ENCODE data around the gene ESF1.

DNA sequence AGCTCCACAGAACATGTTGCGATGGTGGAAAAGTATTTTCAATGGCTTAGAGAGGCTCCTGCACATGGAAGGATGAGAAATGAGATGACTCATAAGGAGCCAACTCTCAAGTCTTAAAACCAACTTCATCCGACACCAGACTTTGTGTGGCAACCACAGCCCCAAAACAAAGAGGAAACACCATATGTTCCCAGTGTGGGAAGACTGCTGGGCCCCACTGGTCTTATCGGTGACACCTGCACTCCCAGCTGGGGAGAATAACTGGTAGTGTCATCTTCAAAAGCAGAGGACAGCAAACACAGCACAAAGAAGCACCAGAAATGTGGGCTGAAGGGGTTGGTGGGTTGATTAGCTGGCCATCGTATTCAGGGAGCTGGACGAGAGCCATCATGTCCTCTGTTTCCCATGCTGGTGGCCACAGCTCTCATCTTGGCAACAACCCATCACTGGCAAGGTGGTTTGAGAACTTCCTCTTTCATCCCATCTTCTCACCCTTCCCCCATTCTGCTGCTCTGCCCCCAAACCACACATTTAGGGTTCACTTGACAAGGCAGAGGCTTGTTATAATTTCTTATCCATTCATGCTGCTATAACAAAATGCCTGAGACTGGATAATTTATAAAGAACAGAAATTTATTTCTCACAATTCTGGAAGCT, 100.0 kb downstream of the ESF1 start:
- TF ChIP-seq, protein P1, sequence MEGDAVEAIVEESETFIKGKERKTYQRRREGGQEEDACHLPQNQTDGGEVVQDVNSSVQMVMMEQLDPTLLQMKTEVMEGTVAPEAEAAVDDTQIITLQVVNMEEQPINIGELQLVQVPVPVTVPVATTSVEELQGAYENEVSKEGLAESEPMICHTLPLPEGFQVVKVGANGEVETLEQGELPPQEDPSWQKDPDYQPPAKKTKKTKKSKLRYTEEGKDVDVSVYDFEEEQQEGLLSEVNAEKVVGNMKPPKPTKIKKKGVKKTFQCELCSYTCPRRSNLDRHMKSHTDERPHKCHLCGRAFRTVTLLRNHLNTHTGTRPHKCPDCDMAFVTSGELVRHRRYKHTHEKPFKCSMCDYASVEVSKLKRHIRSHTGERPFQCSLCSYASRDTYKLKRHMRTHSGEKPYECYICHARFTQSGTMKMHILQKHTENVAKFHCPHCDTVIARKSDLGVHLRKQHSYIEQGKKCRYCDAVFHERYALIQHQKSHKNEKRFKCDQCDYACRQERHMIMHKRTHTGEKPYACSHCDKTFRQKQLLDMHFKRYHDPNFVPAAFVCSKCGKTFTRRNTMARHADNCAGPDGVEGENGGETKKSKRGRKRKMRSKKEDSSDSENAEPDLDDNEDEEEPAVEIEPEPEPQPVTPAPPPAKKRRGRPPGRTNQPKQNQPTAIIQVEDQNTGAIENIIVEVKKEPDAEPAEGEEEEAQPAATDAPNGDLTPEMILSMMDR (IDR thresholded peaks at IDR 0.05; ENCODE audit: insufficient read depth, low read length), result no peak
- TF ChIP-seq POLR2AphosphoS5 (IDR thresholded peaks at IDR 0.05; ENCODE audit: low read depth) (peak; percentile 96), GABPA (IDR thresholded peaks at IDR 0.05; ENCODE audit: low read depth) (no peak), SPI1 (IDR thresholded peaks at IDR 0.05; ENCODE audit: borderline replicate concordance, low read depth) (no peak)
- TF ChIP-seq, protein P2, sequence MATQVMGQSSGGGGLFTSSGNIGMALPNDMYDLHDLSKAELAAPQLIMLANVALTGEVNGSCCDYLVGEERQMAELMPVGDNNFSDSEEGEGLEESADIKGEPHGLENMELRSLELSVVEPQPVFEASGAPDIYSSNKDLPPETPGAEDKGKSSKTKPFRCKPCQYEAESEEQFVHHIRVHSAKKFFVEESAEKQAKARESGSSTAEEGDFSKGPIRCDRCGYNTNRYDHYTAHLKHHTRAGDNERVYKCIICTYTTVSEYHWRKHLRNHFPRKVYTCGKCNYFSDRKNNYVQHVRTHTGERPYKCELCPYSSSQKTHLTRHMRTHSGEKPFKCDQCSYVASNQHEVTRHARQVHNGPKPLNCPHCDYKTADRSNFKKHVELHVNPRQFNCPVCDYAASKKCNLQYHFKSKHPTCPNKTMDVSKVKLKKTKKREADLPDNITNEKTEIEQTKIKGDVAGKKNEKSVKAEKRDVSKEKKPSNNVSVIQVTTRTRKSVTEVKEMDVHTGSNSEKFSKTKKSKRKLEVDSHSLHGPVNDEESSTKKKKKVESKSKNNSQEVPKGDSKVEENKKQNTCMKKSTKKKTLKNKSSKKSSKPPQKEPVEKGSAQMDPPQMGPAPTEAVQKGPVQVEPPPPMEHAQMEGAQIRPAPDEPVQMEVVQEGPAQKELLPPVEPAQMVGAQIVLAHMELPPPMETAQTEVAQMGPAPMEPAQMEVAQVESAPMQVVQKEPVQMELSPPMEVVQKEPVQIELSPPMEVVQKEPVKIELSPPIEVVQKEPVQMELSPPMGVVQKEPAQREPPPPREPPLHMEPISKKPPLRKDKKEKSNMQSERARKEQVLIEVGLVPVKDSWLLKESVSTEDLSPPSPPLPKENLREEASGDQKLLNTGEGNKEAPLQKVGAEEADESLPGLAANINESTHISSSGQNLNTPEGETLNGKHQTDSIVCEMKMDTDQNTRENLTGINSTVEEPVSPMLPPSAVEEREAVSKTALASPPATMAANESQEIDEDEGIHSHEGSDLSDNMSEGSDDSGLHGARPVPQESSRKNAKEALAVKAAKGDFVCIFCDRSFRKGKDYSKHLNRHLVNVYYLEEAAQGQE (IDR thresholded peaks at IDR 0.05; ENCODE audit: insufficient replicate concordance, low read depth), result no peak
